Measurements from ENCODE around the gene SBNO1.
A peak's percentile ranks its signal among the peaks of the same experiment; 100 is the strongest.

SBNO1 gene

DNA sequence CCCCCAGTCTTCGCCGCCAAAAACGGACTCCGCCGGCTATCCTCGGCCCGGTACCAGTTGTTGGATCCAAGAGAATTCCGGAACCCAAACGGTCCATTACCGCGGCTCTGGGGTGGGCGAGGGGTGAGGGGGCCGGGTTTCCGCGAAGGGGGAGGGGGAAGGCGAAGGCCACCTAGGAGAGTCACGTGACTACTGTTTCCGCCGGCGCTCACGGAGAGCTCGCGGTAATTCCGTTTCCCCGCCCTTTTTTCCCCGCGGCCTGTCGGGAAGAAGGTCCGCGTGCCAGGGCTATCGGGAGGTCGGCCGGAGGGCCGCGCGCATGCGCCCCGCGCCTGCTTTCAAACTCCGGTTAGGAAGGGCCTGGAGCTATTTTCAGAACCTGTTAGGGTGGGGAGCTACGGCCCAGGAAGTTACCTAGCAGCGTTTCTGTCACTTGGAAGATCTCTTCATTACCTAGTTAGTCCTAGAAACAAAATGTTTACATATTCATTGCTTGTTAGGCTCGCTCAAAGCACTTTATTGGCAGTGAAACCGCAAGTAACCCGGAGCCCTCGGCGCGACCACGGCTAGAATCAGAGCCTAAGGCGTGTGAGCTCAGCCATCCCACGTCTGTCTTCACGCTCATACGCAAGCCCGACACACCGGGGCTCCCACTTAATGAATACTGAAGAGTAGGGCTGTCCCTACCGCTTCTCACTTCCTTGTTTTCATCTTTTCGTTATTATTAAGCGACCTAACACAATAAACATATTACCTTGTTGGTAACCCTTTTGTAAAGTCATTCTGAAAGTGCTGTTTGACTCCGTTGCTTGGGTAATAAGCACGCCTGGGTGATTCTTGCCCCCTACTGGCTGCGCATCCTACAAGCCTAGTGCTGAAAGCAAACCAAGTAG lies 624 bp upstream of the SBNO1 start:
- peak; percentile 97 for DNase-seq (ENCODE audit: extremely low spot score)
- CTCF ChIA-PET: interaction anchor here (0.7 to 2.3 kb wide), 18 partner anchors 9 to 280 kb away, joined by 3 to 20 read pairs (median 4); partner anchors contain the start of gene KMT5A
- TF ChIP-seq, protein P1, sequence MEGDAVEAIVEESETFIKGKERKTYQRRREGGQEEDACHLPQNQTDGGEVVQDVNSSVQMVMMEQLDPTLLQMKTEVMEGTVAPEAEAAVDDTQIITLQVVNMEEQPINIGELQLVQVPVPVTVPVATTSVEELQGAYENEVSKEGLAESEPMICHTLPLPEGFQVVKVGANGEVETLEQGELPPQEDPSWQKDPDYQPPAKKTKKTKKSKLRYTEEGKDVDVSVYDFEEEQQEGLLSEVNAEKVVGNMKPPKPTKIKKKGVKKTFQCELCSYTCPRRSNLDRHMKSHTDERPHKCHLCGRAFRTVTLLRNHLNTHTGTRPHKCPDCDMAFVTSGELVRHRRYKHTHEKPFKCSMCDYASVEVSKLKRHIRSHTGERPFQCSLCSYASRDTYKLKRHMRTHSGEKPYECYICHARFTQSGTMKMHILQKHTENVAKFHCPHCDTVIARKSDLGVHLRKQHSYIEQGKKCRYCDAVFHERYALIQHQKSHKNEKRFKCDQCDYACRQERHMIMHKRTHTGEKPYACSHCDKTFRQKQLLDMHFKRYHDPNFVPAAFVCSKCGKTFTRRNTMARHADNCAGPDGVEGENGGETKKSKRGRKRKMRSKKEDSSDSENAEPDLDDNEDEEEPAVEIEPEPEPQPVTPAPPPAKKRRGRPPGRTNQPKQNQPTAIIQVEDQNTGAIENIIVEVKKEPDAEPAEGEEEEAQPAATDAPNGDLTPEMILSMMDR (IDR thresholded peaks at IDR 0.05; ENCODE audit: control extremely low read depth, extremely low read depth, low read depth, missing control alignments): peak; percentile 83
- POLR2A ChIA-PET: interaction anchor here (0.6 to 2.8 kb wide), 14 partner anchors 11 to 132 kb away, joined by 3 to 26 read pairs (median 4); partner anchors contain the start of genes KMT5A, MPHOSPH9 and MTRFR

DNA sequence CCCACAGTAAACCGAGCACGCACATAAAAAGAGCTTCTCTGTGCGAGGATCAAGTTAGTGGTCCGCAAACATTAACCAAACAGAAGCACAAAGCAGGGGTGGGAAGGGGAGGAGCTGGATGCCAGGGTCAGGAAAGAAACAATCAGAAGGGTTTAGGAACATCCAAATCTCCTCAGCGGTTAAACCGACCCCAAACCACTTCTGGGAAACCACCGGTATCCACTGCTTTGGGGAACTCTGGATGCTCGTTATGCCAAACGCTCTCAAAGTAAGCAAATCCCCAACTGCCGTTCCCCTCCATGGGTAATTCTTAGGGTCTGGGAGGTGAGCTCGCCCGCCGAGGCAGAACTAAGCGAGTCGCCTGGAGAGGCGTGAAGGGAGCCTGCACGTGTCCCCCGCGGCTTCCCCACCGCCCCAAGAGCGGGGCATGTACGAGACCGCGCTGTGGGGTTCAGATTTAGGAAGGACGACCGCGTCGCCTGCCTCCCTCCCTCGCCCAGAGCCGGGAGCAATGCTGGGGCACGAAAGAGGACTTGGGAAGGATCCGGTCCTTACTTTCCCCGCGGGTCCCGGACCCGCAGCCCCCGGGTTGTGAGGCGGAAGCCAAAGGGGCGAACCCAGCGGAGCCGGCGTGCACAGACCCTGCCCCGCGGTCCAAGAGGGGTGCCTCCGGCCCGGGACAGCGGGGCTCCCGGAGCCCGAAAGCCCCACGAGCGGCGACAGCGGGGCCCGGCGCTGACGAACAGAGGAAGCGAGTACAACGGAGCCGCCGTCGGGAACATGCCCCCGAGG lies 711 bp downstream of the SBNO1 start:
- peak; percentile 32 for DNase-seq (ENCODE audit: extremely low spot score)
- ChIA-PET CTCF (no interaction called here), POLR2A (interaction anchor here (1.3 to 2.8 kb wide), 3 partner anchors 12 to 63 kb away, joined by 4 to 26 read pairs (median 4); partner anchors contain the start of gene KMT5A)
- TF ChIP-seq, protein P1 (IDR thresholded peaks at IDR 0.05; ENCODE audit: control extremely low read depth, extremely low read depth, low read depth, missing control alignments): no peak

- TF ChIP-seq, protein P1 (IDR thresholded peaks at IDR 0.05; ENCODE audit: control extremely low read depth, extremely low read depth, low read depth, missing control alignments): no peak
- ChIA-PET CTCF (no interaction called here), POLR2A (interaction anchor here (0.7 to 2.8 kb wide), 4 partner anchors 11 to 80 kb away, joined by 3 to 26 read pairs (median 4); partner anchors contain the start of gene KMT5A)
- peak; percentile 39 for DNase-seq (ENCODE audit: extremely low spot score)
Observed at GRCh38 chr12:123363390-123363739, 1.3 kb downstream of the SBNO1 start.

DNA sequence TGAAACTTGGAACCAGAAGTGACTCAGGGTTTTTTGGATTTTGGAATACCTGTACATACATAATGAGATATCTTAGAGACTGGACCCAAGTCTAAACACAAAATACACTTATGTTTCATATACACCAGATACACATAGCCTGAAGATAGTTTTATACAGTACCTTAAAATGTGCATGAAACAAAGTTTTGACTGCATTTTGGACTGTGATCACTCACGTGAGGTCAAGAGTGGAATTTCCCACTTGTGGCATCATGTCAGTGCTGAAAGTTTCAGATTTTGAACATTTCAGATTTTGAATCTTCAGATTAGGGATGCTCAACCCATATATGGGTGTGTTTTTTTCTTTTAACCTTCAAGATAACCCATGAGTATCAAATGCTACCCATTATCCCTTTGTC lies 6.6 kb downstream of the SBNO1 start:
- POLR2A ChIA-PET: no interaction called here
- CTCF ChIA-PET: no interaction called here
- TF ChIP-seq, protein P1 (IDR thresholded peaks at IDR 0.05; ENCODE audit: control extremely low read depth, extremely low read depth, low read depth, missing control alignments): no peak
- DNase-seq (ENCODE audit: extremely low spot score): no peak

GRCh38 chr12:123356159-123356670 lies 8.4 kb downstream of the SBNO1 start:
- POLR2A ChIA-PET: no interaction called here
- TF ChIP-seq, protein P1 (IDR thresholded peaks at IDR 0.05; ENCODE audit: control extremely low read depth, extremely low read depth, low read depth, missing control alignments): no peak
- CTCF ChIA-PET: interaction anchor here (0.8 to 2.0 kb wide), 6 partner anchors 10 to 102 kb away, joined by 3 to 7 read pairs (median 4); partner anchors contain the start of gene SNRNP35
- DNase-seq (ENCODE audit: extremely low spot score): no peak

DNA sequence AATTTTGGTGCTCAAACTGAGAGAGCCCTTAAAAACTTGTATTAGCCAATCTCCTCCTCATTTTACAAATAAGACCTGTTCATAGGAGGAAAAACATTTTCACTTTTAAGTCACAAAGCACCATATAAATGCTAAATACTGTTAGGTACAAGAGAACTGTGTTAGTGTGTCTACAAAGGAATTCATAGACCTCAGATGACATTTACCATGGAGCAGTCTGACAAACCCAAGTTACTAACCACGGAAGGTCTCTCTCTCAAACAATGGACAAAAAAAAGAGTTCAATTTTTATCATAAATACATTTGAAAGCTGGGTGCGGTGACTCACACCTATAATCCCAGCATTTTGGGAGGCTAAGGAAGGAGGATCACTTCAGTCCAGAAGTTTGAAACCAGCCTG lies 10.0 kb downstream of the SBNO1 start:
- POLR2A ChIA-PET: interaction anchor here (0.7 kb wide), 1 partner anchor 11 kb away, joined by 3 read pairs; no protein-coding TSS in a partner anchor
- CTCF ChIA-PET: interaction anchor here (1.0 kb wide), 1 partner anchor 14 kb away, joined by 3 read pairs; no protein-coding TSS in a partner anchor
- TF ChIP-seq, protein P1 (IDR thresholded peaks at IDR 0.05; ENCODE audit: control extremely low read depth, extremely low read depth, low read depth, missing control alignments): no peak
- no peak for DNase-seq (ENCODE audit: extremely low spot score)

Measured in GM10248 (cell line).